ENCODE measurements around the gene SP9. TPM values are rescaled to one million over a fixed set of nuclear protein-coding genes. Genes with fewer than 3 reads are reported as not detected.

SP9 gene
- total and polyA plus RNA-seq, 12 donors = 0.09 TPM; not detected in 11

GRCh38 chr2:174333372-174334277 lies 1.1 kb upstream of the SP9 start:
- TF ChIP-seq, protein P1, sequence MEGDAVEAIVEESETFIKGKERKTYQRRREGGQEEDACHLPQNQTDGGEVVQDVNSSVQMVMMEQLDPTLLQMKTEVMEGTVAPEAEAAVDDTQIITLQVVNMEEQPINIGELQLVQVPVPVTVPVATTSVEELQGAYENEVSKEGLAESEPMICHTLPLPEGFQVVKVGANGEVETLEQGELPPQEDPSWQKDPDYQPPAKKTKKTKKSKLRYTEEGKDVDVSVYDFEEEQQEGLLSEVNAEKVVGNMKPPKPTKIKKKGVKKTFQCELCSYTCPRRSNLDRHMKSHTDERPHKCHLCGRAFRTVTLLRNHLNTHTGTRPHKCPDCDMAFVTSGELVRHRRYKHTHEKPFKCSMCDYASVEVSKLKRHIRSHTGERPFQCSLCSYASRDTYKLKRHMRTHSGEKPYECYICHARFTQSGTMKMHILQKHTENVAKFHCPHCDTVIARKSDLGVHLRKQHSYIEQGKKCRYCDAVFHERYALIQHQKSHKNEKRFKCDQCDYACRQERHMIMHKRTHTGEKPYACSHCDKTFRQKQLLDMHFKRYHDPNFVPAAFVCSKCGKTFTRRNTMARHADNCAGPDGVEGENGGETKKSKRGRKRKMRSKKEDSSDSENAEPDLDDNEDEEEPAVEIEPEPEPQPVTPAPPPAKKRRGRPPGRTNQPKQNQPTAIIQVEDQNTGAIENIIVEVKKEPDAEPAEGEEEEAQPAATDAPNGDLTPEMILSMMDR (IDR thresholded peaks at IDR 0.05) = no peak
- 8 to 14% methylated on average over 41 of the region's 41 CpGs for WGBS, 2 donors
- H3K27ac ChIP-seq = no peak overlapping the region
- peaks cover 61 to 100% (median 100%) of the 10 kb centered on the region in 7 donors for H3K27me3 ChIP-seq
- intact Hi-C loops (cut with DNase I) = loop anchor here in 2 of 10 donors (10.0 kb wide), 2 partner anchors 89 to 759 kb away; partner anchors contain the start of gene OLA1 (in 1 of the 2)
- H3K36me3 ChIP-seq = peaks cover 0 to 17% (median 0%) of the 10 kb centered on the region in 9 donors
- no peak for DNase-seq
- H3K9me3 ChIP-seq = no peaks in the 10 kb centered on the region
- ATAC-seq = peak in 1 of 8 donors; percentile 9
- H3K4me1 ChIP-seq = peaks cover 7 to 65% (median 51%) of the 10 kb centered on the region in 9 donors
- peak overlapping the region in 1 of 10 donors; percentile 22 for H3K4me3 ChIP-seq

- intact Hi-C loops (cut with DNase I) = loop anchor here in 2 of 10 donors (10.0 kb wide), 2 partner anchors 89 to 759 kb away; partner anchors contain the start of gene OLA1 (in 1 of the 2)
- peaks cover 58 to 100% (median 100%) of the 10 kb centered on the region in 7 donors for H3K27me3 ChIP-seq
- ATAC-seq = no peak
Measured at GRCh38 chr2:174334278-174334715, 457 bp upstream of the SP9 start.

DNA sequence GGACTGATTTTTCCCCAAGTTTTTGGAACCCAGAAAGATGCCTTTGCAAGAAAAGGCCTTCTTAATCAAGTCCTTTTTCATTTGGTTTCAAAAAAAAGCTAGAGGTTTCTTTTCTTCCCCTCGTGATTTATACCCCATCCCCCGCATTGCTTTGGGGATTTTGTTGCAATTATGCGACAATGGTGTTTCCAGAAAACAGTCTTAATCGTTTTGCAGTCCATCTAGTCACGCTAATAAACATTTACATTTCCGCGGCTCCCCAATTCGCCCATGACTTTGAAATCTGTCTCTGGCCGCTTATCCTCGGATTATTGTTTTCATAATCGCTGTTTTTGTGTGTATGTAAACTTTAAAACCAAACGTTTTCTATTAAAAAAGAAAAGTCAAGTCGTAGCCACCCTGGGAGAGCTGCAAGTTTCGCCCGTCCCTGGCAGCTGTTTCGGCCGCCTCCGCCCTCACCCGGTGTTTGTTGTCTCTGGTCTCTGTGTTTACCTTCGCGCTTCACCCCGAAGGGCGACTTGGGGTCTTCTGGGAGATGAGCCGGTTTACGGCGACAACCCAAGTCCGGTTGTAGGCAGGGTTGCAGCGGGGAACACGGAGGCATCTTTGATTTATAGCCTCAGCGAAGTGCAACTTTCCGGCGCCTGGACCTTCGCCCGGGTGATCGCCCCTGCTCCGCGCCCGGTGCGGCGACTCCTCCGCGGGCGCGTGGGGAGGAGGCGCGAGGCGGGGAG lies 667 bp downstream of the SP9 start:
- intact Hi-C loops (cut with DNase I) = loop anchor here in 2 of 10 donors (10.0 kb wide), 2 partner anchors 91 to 761 kb away; partner anchors contain the start of gene OLA1 (in 1 of the 2)
- Histone ChIP-seq H3K9me3 (no peaks in the 10 kb centered on the region), H3K4me3 (peak overlapping the region in 9 of 10 donors; percentile 7 to 50 (median 30)), H3K36me3 (peaks cover 0 to 17% (median 0%) of the 10 kb centered on the region in 9 donors), H3K4me1 (peaks cover 11 to 67% (median 54%) of the 10 kb centered on the region in 9 donors), H3K27ac (no peak overlapping the region), H3K27me3 (peaks cover 66 to 100% (median 100%) of the 10 kb centered on the region in 7 donors)
- DNase-seq (no peak), ATAC-seq (no peak)
- 2 to 4% methylated on average over 47 of the region's 47 CpGs for WGBS, 2 donors
- TF ChIP-seq, protein P1 (IDR thresholded peaks at IDR 0.05) = no peak

More at GRCh38 chr2:174334278-174334715, 457 bp upstream of the SP9 start:
- DNase-seq = no peak
- Histone ChIP-seq H3K4me1 (peaks cover 6 to 60% (median 47%) of the 10 kb centered on the region in 9 donors), H3K36me3 (peaks cover 0 to 17% (median 0%) of the 10 kb centered on the region in 9 donors), H3K4me3 (no peak overlapping the region), H3K27ac (no peak overlapping the region), H3K9me3 (no peaks in the 10 kb centered on the region)
- WGBS, 2 donors = 18 to 25% methylated on average over 11 of the region's 11 CpGs
- TF ChIP-seq, protein P1 (IDR thresholded peaks at IDR 0.05) = no peak

All from heart right ventricle (tissue), 16 donors.